K562 (cell line): ENCODE results near the gene POLR1A. TPM values are rescaled to one million over a fixed set of nuclear protein-coding genes. Genes with fewer than 3 reads are reported as not detected.

Experiments
- ATAC-seq: fragments of 200-7000 bp; cut with Tn5 transposase; 3 replicates; pipeline ENCODE4 v1.9.1; 2020; ENCODE audit warnings: moderate library complexity
- BruUV-seq: library from RNA; stranded (reverse); fragments of 400-500 nt; replicated peaks from 2 replicates; lab custom pipeline; 2021; lab: Mats Ljungman, UMichigan
- CTCF ChIA-PET: fragments of 300-600 bp; formaldehyde crosslinking; extraction: SDS; loops from one replicate; lab custom pipeline; 2021; ENCODE audit warnings: low intra/inter-chr PET ratio; lab: Yijun Ruan, JAX
- POLR2A ChIA-PET: fragments of 300-600, 350-650 bp; sonication (Branson Sonifier 250); formaldehyde crosslinking; extraction: SDS; loops from one replicate; lab custom pipeline; 2021; ENCODE audit warnings: antibody characterized with exemption, inconsistent platforms; lab: Yijun Ruan, JAX
- DNase-seq, 4 experiments: peaks; one replicate each; pipeline versions ENCODE4 v3.0.0 to v3.0.0-alpha.2; 2011 to 2018; ENCODE audit warnings: low spot score in 3 of 4, mixed read lengths in 3 of 4; ENCODE audit errors: extremely low read depth in 1 of 4
- FAIRE-seq: peaks from 2 replicates; lab custom pipeline; 2011; peaks lifted over from hg19 to GRCh38; lab: Jason Lieb, UNC
- H2AFZ ChIP-seq: 2 replicates; pipeline ENCODE4 v1.6.0; 2011; ENCODE audit warnings: low read depth, low read length, control low read depth, inconsistent platforms
- H3K27ac ChIP-seq: fragments of 200-600 bp; 3 replicates; pipeline ENCODE4 v1.8.0; 2011; ENCODE audit warnings: low read depth, mild to moderate bottlenecking, control low read depth, inconsistent platforms, low read length, moderate library complexity, mixed read lengths; ENCODE audit errors: extremely low read depth
- H3K27me3 ChIP-seq, 2 experiments: fragments of 300-600 bp in 1 of 2; 2 replicates in 1 of 2; 3 replicates in 1 of 2; pipeline versions ENCODE4 v1.6.0 to v1.8.0; 2011; ENCODE audit warnings: inconsistent platforms in 2 of 2, low read length in 2 of 2, mild to moderate bottlenecking in 1 of 2, mixed read lengths in 1 of 2, moderate library complexity in 1 of 2; ENCODE audit not compliant: control insufficient read depth in 2 of 2, insufficient read depth in 2 of 2
- H3K36me3 ChIP-seq: fragments of 300-600 bp; 3 replicates; pipeline ENCODE4 v1.8.0; 2011; ENCODE audit warnings: mild to moderate bottlenecking, low read length, inconsistent platforms; ENCODE audit not compliant: control insufficient read depth, insufficient read depth
- H3K4me1 ChIP-seq, 2 experiments: fragments of 200-600 bp in 1 of 2; replicated peaks in 1 of 2; 2 replicates in 1 of 2; 3 replicates in 1 of 2; pipeline versions ENCODE4 v1.5.1 to v1.8.0; 2011; ENCODE audit warnings: inconsistent platforms in 2 of 2, low read length in 2 of 2, mild to moderate bottlenecking in 1 of 2, mixed read lengths in 1 of 2, moderate library complexity in 1 of 2; ENCODE audit not compliant: control insufficient read depth in 2 of 2, insufficient read depth in 2 of 2
- H3K4me2 ChIP-seq: 2 replicates; pipeline ENCODE4 v1.6.1; 2011; ENCODE audit warnings: low read length, control low read depth, inconsistent platforms, mixed read lengths; ENCODE audit not compliant: insufficient read depth
- H3K4me3 ChIP-seq: fragments of 200-600 bp; sonication (generic), shearing (Covaris generic); 2 replicates; pipeline ENCODE4 v1.5.1; 2016; ENCODE audit warnings: control low read depth, inconsistent platforms
- H3K79me2 ChIP-seq: fragments of 200-600 bp; 3 replicates; pipeline ENCODE4 v1.8.0; 2011; ENCODE audit warnings: low read length, inconsistent platforms; ENCODE audit not compliant: control insufficient read depth, insufficient read depth
- H3K9ac ChIP-seq, 2 experiments: 2 replicates each; pipeline versions ENCODE4 v1.6.0 to v1.6.1; 2011; ENCODE audit warnings: low read depth in 2 of 2, low read length in 2 of 2, control low read depth in 1 of 2, inconsistent platforms in 1 of 2, mild to moderate bottlenecking in 1 of 2, mixed read lengths in 1 of 2; ENCODE audit not compliant: insufficient read depth in 1 of 2
- H3K9me1 ChIP-seq: one replicate; pipeline ENCODE4 v1.6.0; 2011; ENCODE audit warnings: inconsistent platforms, mild to moderate bottlenecking, low read length, moderate library complexity; ENCODE audit not compliant: control insufficient read depth, insufficient read depth
- H3K9me3 ChIP-seq: replicated peaks from 2 replicates; pipeline ENCODE4 v1.5.1; 2011; ENCODE audit warnings: low read depth, low read length, inconsistent platforms; ENCODE audit not compliant: control insufficient read depth, insufficient read depth
- H4K20me1 ChIP-seq: replicated peaks from 2 replicates; pipeline ENCODE4 v1.6.1; 2011; ENCODE audit warnings: low read length, inconsistent platforms, mixed read lengths; ENCODE audit not compliant: control insufficient read depth, insufficient read depth
- CBFA2T3 ChIP-seq: fragments of 450-650 bp; IDR thresholded peaks from 2 replicates; pipeline ENCODE4 v1.6.1; 2017
- GTF3C2 ChIP-seq: IDR thresholded peaks from 3 replicates; pipeline ENCODE4 v1.6.1; 2011; ENCODE audit warnings: borderline replicate concordance, mild to moderate bottlenecking, moderate library complexity; ENCODE audit not compliant: insufficient read length; ENCODE audit errors: extremely low read depth
- TOE1 ChIP-seq, 2 experiments: fragments of 450-650 bp in 1 of 2; sonication (generic) in 1 of 2; formaldehyde crosslinking in 1 of 2; IDR thresholded peaks; 2 replicates each; pipeline versions ENCODE4 v1.7.1 to v1.8.0; 2016 to 2022; ENCODE audit warnings: borderline replicate concordance in 2 of 2, mild to moderate bottlenecking in 2 of 2, antibody characterized with exemption in 1 of 2, inconsistent platforms in 1 of 2, low read depth in 1 of 2, missing genetic modification reagents in 1 of 2, moderate library complexity in 1 of 2
- TRIM25 ChIP-seq: fragments of 450-650 bp; IDR thresholded peaks from 2 replicates; pipeline ENCODE4 v1.7.0; 2016; ENCODE audit warnings: borderline replicate concordance
- ZBTB26 ChIP-seq: fragments of 450-650 bp; formaldehyde crosslinking; IDR thresholded peaks from 2 replicates; pipeline ENCODE4 v1.4.0; 2022; ENCODE audit warnings: missing genetic modification characterization
- ZNF41 ChIP-seq: fragments of 250-450 bp; sonication (Bioruptor Pico); conservative IDR thresholded peaks from 2 replicates; pipeline ENCODE4 v1.4.0; 2020; ENCODE audit warnings: mild to moderate bottlenecking
- WGBS: fragments of 100-300 bp; shearing (Covaris generic); methylation state at CpG from one replicate; pipeline ENCODE4 v1.1.6; 2016; ENCODE audit warnings: low coverage, mixed read lengths; ENCODE audit not compliant: insufficient coverage; ENCODE audit errors: missing lambda C conversion rate; 5-methylcytosine and 5-hydroxymethylcytosine counted together
- in situ Hi-C: fragments of 300-500 bp; cut with MboI; formaldehyde crosslinking; loops from 4 replicates; pipeline ENCODE4 v1.15.0; 2018; ENCODE audit warnings: inconsistent platforms, mixed read lengths
- intact Hi-C: fragments of 100-400 bp; cut with micrococcal nuclease; formaldehyde crosslinking; loops from 2 replicates; pipeline ENCODE4 v1.14.2; 2022
- polyA plus RNA-seq, 8 experiments: library from polyadenylated mRNA; depleted of rRNA in 4 of 8; stranded (reverse) in 5 of 8; unstranded in 3 of 8; fragments of >200 nt; fragmentation: Nextera tagmentation in 2 of 8; fragmentation: Illumina TruSeq in 1 of 8; extraction: Ambion mirVana in 2 of 8; extraction: Trizol in 1 of 8; gene quantifications; 2 replicates each; pipeline versions ENCODE4 v1.2.1 to v1.2.3, GENCODE V29; 2011 to 2014; ENCODE audit warnings: inconsistent platforms in 1 of 8, missing spikeins in 1 of 8
- total RNA-seq, 7 experiments: library from RNA; depleted of rRNA in 6 of 7; stranded (reverse); fragments of >200 nt in 6 of 7; fragmentation: Illumina TruSeq in 2 of 7; extraction: Trizol in 2 of 7; gene quantifications; 2 replicates each; pipeline versions ENCODE4 v1.2.1 to v1.2.3, GENCODE V29; 2011 to 2021; ENCODE audit warnings: low replicate concordance in 1 of 7

Gene POLR1A
- total and polyA plus RNA-seq, 9 of the 15 experiments (the other 6 are each of a cell fraction or from before 2014, with no cell fraction given): 3.0 to 72.1 (median 21.8) TPM

DNA sequence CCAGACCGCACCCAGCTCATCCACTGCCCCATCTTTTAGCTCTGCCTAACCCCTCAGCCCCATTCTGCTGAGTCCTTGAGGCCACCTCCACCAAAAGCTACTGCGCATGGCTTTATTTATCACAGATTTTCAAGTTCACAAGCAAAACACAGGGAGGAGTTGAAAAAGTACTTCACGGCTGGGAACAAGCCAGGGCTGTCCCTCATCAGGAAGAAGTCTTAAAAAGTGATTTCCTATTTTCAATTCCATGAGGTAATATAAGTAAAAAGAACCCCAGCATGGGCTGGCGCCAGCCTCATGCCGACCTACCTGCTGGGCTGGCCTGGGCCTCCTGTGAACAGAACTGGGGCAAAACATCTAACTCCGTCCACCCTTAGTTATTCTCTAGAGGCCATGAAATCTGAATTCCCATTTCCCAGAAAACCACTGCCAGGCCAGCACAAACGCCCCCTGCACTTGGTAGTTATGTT is 69.0 kb downstream of the POLR1A start (continued):
- no peak for TF ChIP-seq GTF3C2

- no peaks in the 10 kb centered on the region for H3K27me3 ChIP-seq
- in situ Hi-C loops (no loop called here), intact Hi-C loops (no loop called here)
- no peak overlapping the region for H2AFZ ChIP-seq
- WGBS: 98% methylated on average over 10 of the region's 10 CpGs
- ATAC-seq (peak; percentile 38; the same call in 1 of the 3 replicates), FAIRE-seq (no peak), DNase-seq (no peak)
- POLR2A ChIA-PET: interaction anchor here (0.8 to 1.4 kb wide), 5 partner anchors 9 to 134 kb away, joined by 3 to 5 read pairs (median 3); no protein-coding TSS in a partner anchor
- H4K20me1 ChIP-seq: no peaks in the 10 kb centered on the region
- TF ChIP-seq TOE1 (IDR thresholded peaks at IDR 0.05; ENCODE audit: borderline replicate concordance): no peak
- no peak for TF ChIP-seq TOE1 (CRISPR knock-in tag; IDR thresholded peaks at IDR 0.05; ENCODE audit: borderline replicate concordance, low read depth)
- no peak for TF ChIP-seq ZNF41 (CRISPR knock-in tag)
- TF ChIP-seq TRIM25: no peak
- no peak for TF ChIP-seq CBFA2T3
- no peak for TF ChIP-seq ZBTB26 (CRISPR knock-in tag)
- H3K27ac ChIP-seq: no peak overlapping the region
- H3K79me2 ChIP-seq: no peaks in the 10 kb centered on the region
- H3K4me1 ChIP-seq: peaks cover 0 to 11% of the 10 kb centered on the region in 2 experiments; a peak in 3 of 5 replicates
- H3K4me3 ChIP-seq: no peak overlapping the region
- no peaks in the 10 kb centered on the region for H3K9me3 ChIP-seq
- H3K9ac ChIP-seq: no peak overlapping the region; a peak in 1 of 4 replicates
- H3K4me2 ChIP-seq: no peak overlapping the region
- BruUV-seq: no TSS peak
- CTCF ChIA-PET: interaction anchor here (0.6 kb wide), 1 partner anchor 161 kb away, joined by 3 read pairs; no protein-coding TSS in a partner anchor
- H3K9me1 ChIP-seq: no peaks in the 10 kb centered on the region
- H3K36me3 ChIP-seq: peaks cover 100% of the 10 kb centered on the region; the same call in 2 of the 3 replicates
These were observed 69.6 kb downstream of the POLR1A start for GRCh38 chr2:86035883-86036668.
